SKM-1 (cell line): ENCODE data around the gene METTL23.

ENCODE experiments used
- DNase-seq: peaks from one replicate; lab custom pipeline; 2025; ENCODE audit not compliant: unreplicated experiment; lab: John Stamatoyannopoulos, UW

Gene METTL23

GRCh38 chr17:76755285-76755684 lies 28.6 kb downstream of the METTL23 start:
- DNase-seq = no peak

DNA sequence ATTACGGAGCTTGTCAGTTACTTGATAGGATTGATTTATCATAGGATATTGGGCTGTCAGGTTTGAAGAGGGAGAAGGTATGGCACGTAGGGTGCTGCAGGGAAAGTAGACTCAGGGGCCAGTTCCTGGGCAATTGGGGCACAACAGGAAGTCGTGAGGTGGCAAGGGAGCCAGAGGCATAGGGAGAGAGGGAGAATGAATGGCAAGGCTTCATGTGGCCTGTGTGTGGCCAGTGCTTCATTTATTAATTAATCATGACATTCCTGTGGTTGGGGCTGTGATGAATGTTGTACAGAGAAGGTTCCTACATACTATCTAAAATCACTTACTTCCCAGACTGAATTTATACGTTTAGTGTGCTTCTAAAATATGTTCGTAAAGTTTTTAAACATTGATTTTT lies 30.6 kb downstream of the METTL23 start:
- DNase-seq = no peak

- no peak for DNase-seq
These were observed 31.9 kb downstream of the METTL23 start for GRCh38 chr17:76758570-76758969.

- no peak for DNase-seq
These were observed 46.3 kb downstream of the METTL23 start for GRCh38 chr17:76772842-76773525.

DNA sequence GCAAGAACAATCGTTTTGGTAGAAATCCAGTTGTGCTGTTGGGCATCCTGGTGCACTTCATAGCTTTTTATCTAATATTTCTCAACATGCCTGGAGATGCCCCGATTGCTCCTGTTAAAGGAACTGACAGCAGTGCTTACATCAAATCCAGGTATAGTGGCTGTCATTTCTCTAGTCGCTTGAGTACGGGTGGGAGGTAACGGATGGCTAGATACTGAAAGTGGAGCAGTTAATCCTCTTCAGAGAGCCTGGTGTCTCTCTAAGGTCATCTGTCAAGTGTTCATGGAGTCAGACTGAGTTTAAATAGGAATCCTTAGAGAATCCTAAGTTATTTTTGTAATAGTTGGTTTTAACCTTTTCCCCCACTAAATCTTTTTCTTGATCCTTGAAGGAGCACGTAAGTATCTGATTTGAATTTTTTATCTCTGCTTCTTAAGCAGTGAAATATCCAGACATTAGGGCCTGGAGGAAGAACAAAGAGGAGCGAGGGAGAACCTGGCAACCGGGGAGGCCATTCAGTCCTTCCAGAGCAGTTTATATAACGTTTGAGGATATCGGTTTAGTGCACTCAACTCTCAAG lies 48.5 kb downstream of the METTL23 start:
- DNase-seq = no peak

- no peak for DNase-seq
These were observed 54.7 kb downstream of the METTL23 start for GRCh38 chr17:76781056-76781982.

- DNase-seq = no peak
These were observed 56.5 kb downstream of the METTL23 start for GRCh38 chr17:76783146-76783545.
